Gastroesophageal sphincter (tissue), 3 donors: ENCODE data around the gene GMPR2.

ENCODE experiments used
- CTCF ChIP-seq, 4 experiments: fragments of 200-600 bp in 2 of 4; fragments of 450-650 bp in 2 of 4; sonication (generic) in 1 of 4; IDR thresholded peaks; one replicate each; pipeline ENCODE4 v1.5.1; 2017 to 2019; ENCODE audit warnings: antibody characterized with exemption in 4 of 4, mild to moderate bottlenecking in 2 of 4, moderate library complexity in 2 of 4
- EP300 ChIP-seq: sonication (generic); formaldehyde crosslinking; IDR thresholded peaks from one replicate; pipeline ENCODE4 v1.6.1; 2017; ENCODE audit warnings: antibody characterized with exemption, mild to moderate bottlenecking
- POLR2A ChIP-seq, 2 donors: fragments of 450-650 bp; IDR thresholded peaks; one replicate each; pipeline ENCODE4 v1.6.1; 2017; ENCODE audit warnings: antibody characterized with exemption in 2 of 2, mild to moderate bottlenecking in 2 of 2, moderate library complexity in 1 of 2
- POLR2AphosphoS5 ChIP-seq: sonication (generic); formaldehyde crosslinking; IDR thresholded peaks from one replicate; pipeline ENCODE4 v1.6.1; 2017; ENCODE audit warnings: antibody characterized with exemption

- no peak for TF ChIP-seq CTCF (IDR thresholded peaks at IDR 0.05)
- peak in 1 of 2 donors; percentile 10 for TF ChIP-seq POLR2A (IDR thresholded peaks at IDR 0.05)
- no peak for TF ChIP-seq POLR2AphosphoS5
- TF ChIP-seq EP300: no peak
Observed at GRCh38 chr14:24270537-24271133, 37.9 kb downstream of the GMPR2 start.
